Measurements from ENCODE around the gene IL1R2. TPM values are rescaled to one million over a fixed set of nuclear protein-coding genes. Genes with fewer than 3 reads are reported as not detected.

The IL1R2 gene
- total and polyA plus RNA-seq, 9 of the 15 experiments (the other 6 are each of a cell fraction or from before 2014, with no cell fraction given) = 0.13 TPM; not detected in 8

DNA sequence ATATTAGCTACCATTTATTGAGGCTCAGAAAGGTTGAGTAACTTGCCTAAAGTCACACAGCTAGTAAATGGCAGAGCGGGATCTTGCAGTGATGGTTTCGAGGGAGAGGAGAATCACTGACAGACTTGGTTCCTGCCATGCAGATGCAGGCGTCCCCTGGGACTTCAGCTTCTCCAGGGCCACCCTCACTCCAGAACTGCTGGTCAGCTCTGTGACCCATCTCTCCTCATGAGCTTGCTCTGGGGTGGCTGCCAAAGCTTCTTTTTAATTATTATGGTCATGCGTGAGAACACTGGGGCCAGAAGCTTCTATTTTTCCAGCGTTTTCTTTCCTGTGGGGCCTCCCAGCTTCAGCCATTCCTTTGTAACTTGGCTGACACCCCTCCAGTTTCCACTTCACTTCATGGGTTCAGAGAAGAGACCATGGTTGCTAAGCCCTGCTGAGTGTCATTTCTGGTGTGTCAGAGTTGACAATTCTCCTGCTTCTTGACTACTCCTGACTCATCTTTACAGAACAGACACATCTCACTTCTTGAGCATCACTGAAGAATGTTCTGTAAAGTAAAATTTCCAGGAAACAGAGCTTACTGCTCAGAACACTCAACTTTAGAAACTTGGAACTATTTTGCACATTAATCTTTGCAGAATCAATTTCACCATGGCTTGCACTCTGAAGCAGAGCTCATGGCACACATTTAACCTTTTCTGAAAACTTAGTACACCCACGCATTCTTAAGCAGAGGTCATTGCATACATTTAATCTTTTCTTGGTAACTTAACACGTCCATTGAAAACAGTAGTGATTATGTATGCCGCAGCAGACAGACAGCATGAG is 70.4 kb downstream of the IL1R2 start:
- Histone ChIP-seq H3K4me3 (no peak overlapping the region), H2AFZ (ENCODE audit: low read depth, low read length) (0 out of 2 replicates have a peak overlapping the region, but pooled peaks have one; percentile 4), H3K27ac (ENCODE audit: extremely low read depth, low read depth, low read length) (no peak overlapping the region), H3K79me2 (ENCODE audit: control insufficient read depth, insufficient read depth, low read length) (no peaks in the 10 kb centered on the region), H4K20me1 (replicated peaks; ENCODE audit: control insufficient read depth, insufficient read depth, low read length) (no peaks in the 10 kb centered on the region), H3K9ac (ENCODE audit: insufficient read depth in 1 of 2, low read depth in 2 of 2, low read length in 2 of 2) (no peak overlapping the region), H3K9me1 (ENCODE audit: control insufficient read depth, insufficient read depth, low read length) (no peaks in the 10 kb centered on the region), H3K36me3 (ENCODE audit: control insufficient read depth, insufficient read depth, low read length) (no peaks in the 10 kb centered on the region), H3K9me3 (replicated peaks; ENCODE audit: control insufficient read depth, insufficient read depth, low read depth, low read length) (no peaks in the 10 kb centered on the region), H3K27me3 (ENCODE audit: control insufficient read depth in 2 of 2, insufficient read depth in 2 of 2, low read length in 2 of 2) (no peaks in the 10 kb centered on the region), H3K4me1 (replicated peaks in 1 of 2; ENCODE audit: control insufficient read depth in 2 of 2, insufficient read depth in 2 of 2, low read length in 2 of 2) (peaks cover 31 to 51% of the 10 kb centered on the region in 2 experiments), H3K4me2 (ENCODE audit: insufficient read depth, low read length) (no peak overlapping the region)
- no peak for TF ChIP-seq SMARCE1 (IDR thresholded peaks at IDR 0.05)
- peak; percentile 76 for TF ChIP-seq EGR1 (conservative IDR thresholded peaks at IDR 0.05)
- TF ChIP-seq KDM1A (IDR thresholded peaks at IDR 0.05) = peak in 1 of 2 experiments; percentile 35; a peak in 1 of 4 replicates
- TF ChIP-seq, protein P1, sequence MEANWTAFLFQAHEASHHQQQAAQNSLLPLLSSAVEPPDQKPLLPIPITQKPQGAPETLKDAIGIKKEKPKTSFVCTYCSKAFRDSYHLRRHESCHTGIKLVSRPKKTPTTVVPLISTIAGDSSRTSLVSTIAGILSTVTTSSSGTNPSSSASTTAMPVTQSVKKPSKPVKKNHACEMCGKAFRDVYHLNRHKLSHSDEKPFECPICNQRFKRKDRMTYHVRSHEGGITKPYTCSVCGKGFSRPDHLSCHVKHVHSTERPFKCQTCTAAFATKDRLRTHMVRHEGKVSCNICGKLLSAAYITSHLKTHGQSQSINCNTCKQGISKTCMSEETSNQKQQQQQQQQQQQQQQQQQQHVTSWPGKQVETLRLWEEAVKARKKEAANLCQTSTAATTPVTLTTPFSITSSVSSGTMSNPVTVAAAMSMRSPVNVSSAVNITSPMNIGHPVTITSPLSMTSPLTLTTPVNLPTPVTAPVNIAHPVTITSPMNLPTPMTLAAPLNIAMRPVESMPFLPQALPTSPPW (CRISPR knock-in tag; IDR thresholded peaks at IDR 0.05) = no peak
- TF ChIP-seq ZNF75A (CRISPR knock-in tag; IDR thresholded peaks at IDR 0.05) = no peak
- no peak for TF ChIP-seq XRCC5 (IDR thresholded peaks at IDR 0.05; ENCODE audit: low read depth, low read length)
- peak; percentile 15; the same call in 1 of the 2 replicates for TF ChIP-seq CBFA2T3 (IDR thresholded peaks at IDR 0.05)
- TF ChIP-seq RBM25 (IDR thresholded peaks at IDR 0.05; ENCODE audit: low read depth, low read length, severe bottlenecking) = peak; percentile 67
- no peak for TF ChIP-seq TEAD2 (tag; IDR thresholded peaks at IDR 0.05)
- TF ChIP-seq ZFP36 (IDR thresholded peaks at IDR 0.05; ENCODE audit: low read depth, low read length, partially characterized antibody) = peak; percentile 42
- TF ChIP-seq, protein P2, sequence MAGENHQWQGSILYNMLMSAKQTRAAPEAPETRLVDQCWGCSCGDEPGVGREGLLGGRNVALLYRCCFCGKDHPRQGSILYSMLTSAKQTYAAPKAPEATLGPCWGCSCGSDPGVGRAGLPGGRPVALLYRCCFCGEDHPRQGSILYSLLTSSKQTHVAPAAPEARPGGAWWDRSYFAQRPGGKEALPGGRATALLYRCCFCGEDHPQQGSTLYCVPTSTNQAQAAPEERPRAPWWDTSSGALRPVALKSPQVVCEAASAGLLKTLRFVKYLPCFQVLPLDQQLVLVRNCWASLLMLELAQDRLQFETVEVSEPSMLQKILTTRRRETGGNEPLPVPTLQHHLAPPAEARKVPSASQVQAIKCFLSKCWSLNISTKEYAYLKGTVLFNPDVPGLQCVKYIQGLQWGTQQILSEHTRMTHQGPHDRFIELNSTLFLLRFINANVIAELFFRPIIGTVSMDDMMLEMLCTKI (IDR thresholded peaks at IDR 0.05; ENCODE audit: partially characterized antibody) = no peak
- 0 out of 2 replicates have a peak, but pooled peaks have one; percentile 14 for TF ChIP-seq DPF2 (IDR thresholded peaks at IDR 0.05)
- no peak for TF ChIP-seq C11orf30 (IDR thresholded peaks at IDR 0.05; ENCODE audit: low read depth)
- TF ChIP-seq BCOR (IDR thresholded peaks at IDR 0.05) = 0 out of 2 replicates have a peak, but pooled peaks have one; percentile 33
- ATAC-seq (no peak), DNase-seq (ENCODE audit: extremely low read depth in 1 of 4, low spot score in 3 of 4) (peak in 1 of 4 experiments; percentile 9), FAIRE-seq (peak; percentile 49)
- ChIA-PET POLR2A (interaction anchor here (0.8 to 2.7 kb wide), 3 partner anchors 12 to 50 kb away, joined by 3 to 18 read pairs (median 4); no protein-coding TSS in a partner anchor), CTCF (ENCODE audit: low intra/inter-chr PET ratio) (no interaction called here)
- WGBS (ENCODE audit: insufficient coverage, low coverage, missing lambda C conversion rate) = 64% methylated on average over 8 of the region's 8 CpGs
- BruUV-seq (replicated peaks) = no TSS peak
- intact Hi-C loops (cut with micrococcal nuclease) (no loop called here), in situ Hi-C loops (cut with MboI) (no loop called here)

All from K562 (cell line).